ENCODE results near the gene FKBP3.
"Not testable (repeated sequence)": the region's sequence is repeated elsewhere in the genome, so short reads cannot be mapped to it uniquely, and the experiment has no call there.

DNA sequence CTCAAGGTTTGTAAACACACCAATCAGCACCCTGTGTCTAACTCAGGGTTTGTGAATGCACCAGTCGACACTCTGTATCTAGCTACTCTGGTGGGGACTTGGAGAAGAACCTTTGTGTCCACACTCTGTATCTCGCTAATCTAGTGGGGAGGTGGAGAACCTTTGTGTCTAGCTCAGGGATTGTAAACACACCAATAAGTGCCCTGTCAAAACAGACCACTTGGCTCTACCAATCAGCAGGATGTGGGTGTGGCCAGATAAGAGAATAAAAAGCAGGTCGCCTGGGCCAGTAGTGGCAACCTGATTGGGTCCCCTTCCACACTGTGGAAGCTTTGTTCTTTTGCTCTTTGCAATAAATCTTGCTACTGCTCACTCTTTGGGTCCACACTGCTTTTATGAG is 53.2 kb downstream of the FKBP3 start:
- TF ChIP-seq, protein P1, sequence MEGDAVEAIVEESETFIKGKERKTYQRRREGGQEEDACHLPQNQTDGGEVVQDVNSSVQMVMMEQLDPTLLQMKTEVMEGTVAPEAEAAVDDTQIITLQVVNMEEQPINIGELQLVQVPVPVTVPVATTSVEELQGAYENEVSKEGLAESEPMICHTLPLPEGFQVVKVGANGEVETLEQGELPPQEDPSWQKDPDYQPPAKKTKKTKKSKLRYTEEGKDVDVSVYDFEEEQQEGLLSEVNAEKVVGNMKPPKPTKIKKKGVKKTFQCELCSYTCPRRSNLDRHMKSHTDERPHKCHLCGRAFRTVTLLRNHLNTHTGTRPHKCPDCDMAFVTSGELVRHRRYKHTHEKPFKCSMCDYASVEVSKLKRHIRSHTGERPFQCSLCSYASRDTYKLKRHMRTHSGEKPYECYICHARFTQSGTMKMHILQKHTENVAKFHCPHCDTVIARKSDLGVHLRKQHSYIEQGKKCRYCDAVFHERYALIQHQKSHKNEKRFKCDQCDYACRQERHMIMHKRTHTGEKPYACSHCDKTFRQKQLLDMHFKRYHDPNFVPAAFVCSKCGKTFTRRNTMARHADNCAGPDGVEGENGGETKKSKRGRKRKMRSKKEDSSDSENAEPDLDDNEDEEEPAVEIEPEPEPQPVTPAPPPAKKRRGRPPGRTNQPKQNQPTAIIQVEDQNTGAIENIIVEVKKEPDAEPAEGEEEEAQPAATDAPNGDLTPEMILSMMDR (IDR thresholded peaks at IDR 0.05 in 8 of 11, conservative IDR thresholded peaks at IDR 0.05 in 3 of 11), result not testable (repeated sequence)
- not testable (repeated sequence) for TF ChIP-seq POLR2A, POLR2AphosphoS5 (IDR thresholded peaks at IDR 0.05)

Data from spleen (tissue), 7 donors.